ENCODE data around the gene CHST12.
"Not testable (repeated sequence)": the region's sequence is repeated elsewhere in the genome, so short reads cannot be mapped to it uniquely, and the experiment has no call there.

The CHST12 gene

DNA sequence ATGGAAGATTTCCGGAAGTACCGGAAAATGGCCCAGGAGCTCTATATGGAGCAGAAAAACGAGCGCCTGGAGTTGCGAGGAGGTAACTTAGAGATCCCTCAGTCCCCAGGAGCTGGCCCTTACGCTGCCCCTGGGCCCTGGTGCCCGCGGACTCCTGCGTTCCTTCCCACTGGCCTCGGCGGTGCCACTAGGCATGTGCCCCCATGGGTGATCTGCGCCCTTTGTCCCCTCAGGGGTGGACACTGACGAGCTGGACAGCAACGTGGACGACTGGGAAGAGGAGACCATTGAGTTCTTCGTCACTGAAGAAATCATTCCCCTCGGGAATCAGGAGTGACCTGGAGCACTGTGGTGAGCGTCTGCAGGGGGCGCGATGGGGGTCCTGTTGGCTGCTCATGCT is 24.2 kb upstream of the CHST12 start:
- DNase-seq: no peak

DNA sequence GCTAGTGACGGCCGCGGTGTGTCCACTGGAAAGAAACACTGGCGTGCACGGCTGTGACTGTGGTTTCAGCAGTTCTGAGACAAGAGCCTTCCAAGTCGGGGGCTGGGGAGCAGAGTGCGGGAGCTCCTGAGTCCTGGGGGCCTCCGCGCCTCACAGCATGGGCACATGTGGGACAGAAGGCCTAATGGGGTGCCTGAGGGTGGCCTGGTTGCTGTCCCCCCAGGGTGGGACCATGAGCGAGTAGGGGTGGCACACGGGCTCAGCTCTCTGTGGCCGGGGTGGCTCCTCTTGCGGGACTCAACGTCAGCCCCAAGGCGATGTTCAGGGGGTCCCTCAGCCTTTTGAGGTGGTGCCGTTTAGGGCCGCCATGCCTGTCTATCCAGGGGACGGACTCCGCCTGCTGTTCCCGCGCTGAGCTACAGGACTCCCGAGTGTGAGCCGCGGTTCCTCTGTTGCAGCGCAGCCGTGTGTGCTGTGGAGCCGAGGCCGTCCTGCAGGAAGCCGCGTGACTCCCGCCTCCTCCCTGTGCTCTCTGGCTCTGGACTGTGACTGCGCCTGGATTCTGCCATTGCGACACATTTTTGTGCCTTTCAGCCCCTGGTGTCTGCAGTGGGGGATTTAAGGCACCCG is 23.5 kb upstream of the CHST12 start:
- no peak for DNase-seq

DNA sequence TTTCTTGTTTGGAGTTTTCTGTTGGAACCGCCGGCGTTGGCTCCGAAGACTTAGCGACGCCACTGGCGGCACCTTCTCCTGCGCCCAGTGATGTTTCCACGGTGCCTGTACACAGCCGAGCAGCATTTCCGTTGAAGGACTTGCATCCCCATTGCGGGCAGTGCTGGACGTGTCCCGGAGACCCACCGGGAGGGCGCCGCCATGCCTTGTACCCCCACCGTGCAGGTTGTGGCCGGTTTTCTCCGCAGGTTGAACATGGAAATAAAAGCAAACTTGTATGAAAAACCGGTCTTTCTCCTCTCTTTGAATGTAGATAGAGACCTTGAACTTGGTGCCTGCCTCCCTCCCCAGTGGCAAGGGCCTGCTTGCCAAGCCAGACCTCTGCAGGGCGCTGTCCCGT is 22.9 kb upstream of the CHST12 start:
- DNase-seq: no peak

DNA sequence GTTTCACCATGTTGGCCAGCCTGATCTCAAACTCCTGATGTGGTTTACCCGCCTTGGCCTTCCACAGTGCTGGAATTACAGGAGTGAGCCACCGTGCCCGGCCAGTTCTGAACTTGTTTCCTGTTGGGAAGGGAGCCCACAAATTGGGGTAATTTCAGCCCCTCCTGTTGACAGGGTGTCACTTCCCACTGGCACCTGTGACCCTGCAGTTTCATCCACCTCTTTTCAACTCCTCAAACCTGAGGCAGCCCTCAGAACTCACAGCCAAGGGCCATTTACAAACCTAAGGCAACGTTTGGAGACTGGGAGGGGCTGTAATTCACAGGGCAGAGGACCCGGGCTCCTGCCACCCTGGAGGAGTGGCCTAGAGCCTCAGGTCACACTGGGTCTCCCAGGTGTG is 22.2 kb upstream of the CHST12 start:
- no peak for DNase-seq

DNA sequence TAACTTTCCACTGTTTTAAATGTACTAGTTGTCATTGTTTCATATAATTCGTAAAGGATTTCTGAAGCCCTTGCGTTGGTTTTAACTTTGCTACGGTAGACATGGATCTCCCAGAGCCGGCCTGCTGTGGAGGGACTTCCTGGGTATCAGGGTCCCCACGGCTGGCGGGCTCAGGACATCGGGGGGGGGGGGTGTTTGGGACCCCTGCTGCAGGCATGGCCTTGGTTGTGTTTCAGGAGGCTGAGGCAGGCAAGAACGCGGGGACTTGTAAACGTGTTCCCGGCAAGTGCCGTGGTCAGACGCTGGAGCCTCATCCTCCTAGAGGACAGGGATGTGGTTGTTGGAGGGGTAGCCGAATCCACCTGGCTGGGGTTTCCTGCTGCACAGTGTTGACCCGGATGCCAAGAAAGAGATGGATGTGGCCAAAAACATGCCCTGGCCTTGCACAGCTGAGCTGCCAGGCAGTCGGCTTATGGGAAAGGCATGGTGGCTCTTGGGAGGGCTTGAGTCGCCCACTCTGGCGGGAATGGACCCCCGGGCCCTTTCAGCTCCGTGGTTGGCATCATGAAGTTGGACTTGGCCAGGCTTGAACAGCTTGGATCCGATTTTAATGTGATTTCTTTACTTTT is 21.4 kb upstream of the CHST12 start:
- DNase-seq: no peak

DNA sequence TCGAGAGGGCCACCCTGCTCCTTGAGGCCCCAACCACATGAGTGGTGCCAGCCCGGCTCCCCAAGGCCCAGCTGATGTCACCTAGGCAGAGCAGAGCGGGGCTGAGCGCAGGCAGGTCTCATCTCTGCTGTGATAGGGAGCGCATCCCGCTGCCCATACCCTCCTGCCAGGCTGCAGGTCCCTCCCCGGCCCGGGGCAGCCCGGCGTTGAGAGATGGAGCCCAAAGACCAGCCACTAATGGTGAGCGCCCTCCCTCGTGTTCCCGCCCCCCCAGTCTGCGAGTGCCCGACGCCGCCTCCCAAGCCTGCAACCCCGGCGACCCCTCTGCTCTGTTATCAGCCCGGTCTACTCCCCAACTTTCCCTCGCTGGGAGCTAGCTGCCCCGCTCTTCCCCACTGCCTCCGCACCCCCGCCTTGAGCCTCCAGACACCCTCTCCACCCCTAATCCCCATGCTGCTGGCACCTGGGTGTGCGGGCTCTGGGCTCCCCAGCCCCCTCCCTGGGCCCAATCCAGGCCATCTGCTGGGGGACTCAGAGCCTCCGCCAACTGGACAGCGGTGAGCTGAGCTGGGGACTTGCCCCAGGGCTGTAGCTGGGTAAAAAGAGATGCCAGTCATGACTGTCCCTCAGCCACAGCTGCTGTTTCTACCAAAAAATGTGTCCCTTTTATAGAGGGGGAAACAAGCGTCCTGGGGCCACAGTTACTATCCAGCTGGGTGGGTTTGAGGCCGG is 19.7 kb upstream of the CHST12 start:
- no peak for DNase-seq

DNA sequence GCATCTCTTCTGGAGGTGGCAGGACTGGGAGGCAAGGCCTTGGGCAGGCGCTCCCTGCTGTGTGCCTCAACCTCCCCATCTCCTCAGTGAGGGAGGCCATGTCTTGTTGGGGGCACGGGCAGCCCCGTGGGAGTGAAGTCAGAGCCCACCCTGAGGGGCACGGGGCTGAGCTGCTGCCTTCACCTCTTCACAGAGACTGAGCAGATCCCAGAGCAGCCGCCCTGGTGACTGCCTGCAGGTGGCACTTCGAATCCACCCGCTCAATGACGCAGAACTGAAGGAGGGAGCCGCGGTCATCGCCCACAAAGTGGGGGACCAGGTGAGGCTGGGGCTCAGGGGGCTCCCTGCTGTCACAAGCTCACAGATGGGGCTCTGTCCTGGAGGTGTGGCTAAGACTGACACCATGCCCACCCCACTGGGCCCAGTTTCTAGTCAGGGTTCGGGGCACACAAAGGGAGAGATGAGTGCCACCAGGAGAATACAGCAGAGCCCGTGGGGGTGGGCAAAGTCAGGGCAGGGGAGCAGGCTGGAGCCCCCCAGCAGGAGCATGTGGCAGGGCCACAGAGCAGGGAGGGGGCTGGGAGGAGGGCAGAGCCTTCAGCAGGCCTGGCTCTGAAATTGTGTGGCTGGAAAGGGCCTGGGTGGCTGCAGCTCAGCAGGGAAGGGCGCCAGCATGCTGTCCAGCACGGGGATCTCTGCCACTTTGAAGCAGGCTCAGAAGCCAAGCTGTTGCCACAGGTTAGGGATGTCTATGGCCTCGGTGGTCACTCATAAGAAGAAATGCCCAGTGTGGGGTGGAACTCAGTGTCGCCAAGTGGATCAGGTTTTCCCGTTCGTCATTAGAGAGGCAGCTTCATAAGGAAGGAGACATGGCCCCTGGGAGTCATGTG is 18.8 kb upstream of the CHST12 start:
- DNase-seq: no peak

DNA sequence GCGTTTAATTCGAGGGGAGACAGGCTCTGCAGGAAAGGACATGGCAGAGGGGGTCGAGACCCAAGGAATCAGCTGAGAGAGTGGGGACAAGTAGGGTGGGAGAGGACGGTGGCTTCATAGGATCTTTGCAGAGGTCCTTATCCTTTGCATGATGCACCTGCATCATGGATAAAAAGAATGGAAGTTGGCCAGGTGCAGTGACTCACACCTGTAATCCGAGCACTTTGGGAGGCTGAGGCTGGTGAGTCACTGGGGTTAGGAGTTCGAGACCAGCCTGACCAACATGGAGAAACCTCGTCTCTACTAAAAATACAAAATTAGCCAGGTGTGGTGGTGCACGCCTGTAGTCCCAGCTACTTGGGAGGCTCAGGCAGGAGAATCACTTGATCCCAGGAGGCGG is 17.3 kb upstream of the CHST12 start:
- DNase-seq: not testable (repeated sequence)

DNA sequence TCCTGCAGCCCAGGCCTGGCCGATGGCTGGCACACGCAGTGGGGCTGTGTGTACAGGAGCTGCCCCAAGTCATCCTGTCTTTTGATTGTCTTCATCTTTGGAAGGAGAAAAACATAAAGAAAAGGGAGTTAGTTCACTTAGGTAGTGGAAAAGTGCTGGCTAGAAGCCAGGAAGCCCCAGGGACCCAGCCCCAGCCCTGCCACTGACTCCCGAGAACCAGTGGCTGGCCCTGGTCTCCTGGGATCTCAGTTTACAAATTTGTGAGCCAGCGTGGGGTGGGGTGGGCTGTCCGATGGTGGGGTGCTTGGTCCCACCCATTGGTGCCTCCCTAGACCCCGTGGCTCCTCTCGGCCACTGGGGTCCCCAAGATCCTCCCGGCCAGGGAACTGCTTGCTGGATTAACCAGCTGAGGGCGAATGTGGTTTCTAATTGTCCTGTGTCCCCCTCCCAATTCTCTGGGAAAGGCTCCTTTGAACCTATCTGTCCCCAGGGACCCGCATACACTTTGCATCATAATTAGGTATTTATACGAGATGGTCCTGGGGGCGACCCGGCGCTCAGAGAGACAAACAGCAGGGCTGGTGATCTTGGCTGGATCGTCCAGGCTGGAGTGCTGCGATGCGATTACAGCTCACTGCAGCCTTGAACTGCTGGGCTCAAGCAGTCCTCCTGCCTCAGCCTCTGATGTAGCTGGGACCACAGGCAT is 16.3 kb upstream of the CHST12 start:
- no peak for DNase-seq

DNA sequence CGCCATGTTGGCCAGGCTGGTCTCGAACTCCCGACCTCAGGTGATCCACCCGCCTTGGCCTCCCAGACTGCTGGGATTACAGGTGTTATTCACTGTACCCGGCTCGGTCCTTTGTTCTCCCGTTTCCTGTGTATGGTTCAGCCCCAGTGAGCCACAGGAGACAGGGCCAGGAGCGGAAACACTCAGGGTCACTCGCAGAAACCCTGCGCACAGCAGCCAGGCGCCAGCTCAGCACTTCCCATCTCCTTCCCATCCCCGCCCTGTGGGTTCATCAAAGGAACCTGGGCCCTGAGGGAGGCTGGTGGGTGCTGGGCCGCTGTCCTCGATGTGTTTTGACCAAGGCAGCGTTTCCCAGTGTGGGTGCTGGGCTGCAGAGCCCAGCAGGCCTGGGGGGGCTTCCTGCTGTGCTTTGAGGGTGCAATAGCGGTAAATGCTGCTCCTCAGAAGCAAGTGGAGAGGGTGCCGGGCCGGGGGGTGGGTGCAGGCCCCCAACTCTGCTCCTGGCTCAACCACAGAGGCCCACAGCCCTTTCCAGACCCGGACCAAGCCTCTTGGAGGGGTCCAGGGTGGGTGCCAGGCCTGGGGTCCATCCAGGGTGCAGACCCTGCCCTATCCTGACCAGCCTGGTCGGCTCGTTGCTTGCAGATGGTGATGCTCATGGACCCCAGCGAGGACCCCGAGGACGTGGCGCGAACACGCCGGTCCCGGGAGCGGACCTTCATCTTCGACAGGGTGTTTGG is 15.3 kb upstream of the CHST12 start:
- no peak for DNase-seq

DNA sequence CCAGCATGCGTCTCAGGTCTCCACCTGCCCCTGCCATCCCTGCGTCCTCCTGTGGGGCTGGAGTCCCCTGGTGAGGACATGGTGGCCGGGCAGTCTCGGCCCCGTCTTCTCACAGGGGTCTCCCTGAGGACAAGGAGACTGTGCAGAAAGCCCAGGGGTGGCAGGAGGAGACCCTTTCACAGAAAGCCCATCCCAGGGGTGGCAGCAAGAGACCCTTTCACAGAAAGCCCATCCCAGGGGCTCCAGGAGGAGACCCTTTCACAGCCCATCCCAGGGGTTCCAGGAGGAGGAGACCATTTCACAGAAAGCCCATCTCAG is 14.8 kb upstream of the CHST12 start:
- DNase-seq: no peak

DNA sequence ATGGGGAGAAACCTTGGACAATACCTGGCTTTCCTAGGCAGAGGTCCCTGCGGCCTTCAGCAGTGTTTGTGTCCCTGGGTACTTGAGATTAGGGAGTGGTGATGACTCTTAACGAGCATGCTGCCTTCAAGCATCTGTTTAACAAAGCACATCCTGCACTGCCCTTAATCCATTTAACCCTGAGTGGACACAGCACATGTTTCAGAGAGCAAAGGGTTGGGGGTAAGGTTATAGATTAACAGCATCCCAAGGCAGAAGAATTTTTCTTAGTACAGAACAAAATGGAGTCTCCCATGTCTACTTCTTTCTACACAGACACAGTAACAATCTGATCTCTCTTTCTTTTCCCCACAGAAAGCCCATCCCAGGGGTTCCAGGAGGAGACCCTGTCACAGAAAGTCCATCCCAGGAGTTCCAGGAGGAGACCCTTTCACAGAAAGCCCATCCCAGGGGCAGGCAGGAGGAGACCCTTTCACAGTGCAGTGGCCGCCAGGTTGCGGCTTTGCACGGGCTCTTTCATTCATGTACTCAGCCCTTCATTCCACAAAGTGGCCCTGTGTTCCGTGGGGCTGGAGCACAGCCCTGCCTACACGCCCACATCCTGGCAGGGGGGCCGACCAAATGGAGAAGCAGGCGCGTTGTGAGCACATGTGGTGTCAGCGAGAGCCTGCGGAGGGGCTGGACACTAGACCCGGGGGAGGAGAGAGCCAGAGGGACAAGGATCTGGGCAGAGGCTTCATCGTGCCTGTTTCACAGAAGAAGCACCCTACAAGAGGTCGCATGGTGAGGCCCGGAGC is 13.2 kb upstream of the CHST12 start:
- DNase-seq: not testable (repeated sequence)

DNA sequence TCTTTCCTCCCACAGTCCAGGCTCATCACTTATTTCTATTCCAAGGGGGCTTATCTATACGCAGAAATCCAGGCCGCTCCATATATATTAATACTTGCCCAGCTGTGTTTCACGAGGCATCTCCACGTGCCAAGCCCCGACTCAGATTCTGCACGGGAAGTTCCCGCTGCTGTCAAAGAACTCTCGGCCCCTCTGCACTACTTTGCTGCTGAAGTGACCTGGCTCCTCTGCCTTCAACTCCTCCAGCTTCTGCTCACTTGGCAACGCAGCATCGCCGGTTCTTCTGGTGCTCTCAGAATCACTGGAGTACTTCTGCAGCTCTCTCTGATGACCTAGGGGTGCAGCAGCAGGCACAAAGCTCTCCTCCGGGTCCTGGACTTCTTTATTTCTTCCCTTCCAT is 9.7 kb upstream of the CHST12 start:
- no peak for DNase-seq

DNA sequence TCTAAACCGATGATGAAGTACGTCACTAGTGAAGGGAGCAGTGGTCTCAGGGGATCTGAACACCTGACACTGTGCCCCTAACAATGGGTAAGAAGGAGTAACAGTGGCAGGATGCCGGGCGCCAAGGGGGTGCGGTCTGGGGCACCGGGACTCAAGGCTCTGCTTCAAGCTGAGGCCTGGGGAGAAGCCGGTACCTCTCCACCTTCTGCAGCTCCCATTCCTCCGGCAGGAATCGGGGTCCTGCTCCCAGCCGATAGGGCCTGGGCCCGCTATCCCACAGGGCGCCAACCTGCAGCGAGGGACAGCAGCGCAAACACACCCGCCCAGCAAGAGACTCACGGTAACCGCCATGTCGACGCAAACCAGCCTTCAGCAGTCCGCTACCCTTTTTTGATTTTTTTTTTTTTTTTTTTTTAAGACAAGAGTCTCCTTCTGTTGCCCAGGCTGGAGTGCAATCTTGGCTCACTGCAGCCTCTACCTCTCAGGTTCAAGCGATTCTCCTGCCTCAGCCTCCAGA is 8.8 kb upstream of the CHST12 start:
- DNase-seq: no peak

DNA sequence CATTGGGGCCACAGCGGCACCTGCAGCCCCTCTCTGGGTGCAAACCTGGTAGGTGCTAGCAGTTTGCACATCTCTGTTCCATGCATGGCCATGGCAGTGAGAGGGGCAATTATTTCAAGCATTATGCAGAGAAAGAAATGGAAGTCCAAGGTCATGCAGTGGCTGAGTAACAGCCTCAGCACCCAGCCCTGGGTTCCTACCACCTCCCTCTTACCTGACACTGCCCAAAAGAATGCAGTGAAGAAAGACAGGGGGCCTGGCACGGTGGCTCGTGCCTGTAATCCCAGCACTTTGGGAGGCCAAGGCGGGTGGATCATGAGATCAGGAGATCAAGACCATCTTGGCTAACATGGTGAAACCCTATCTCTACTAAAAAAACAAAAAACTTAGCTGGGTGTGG is 4.9 kb upstream of the CHST12 start:
- DNase-seq: no peak

DNA sequence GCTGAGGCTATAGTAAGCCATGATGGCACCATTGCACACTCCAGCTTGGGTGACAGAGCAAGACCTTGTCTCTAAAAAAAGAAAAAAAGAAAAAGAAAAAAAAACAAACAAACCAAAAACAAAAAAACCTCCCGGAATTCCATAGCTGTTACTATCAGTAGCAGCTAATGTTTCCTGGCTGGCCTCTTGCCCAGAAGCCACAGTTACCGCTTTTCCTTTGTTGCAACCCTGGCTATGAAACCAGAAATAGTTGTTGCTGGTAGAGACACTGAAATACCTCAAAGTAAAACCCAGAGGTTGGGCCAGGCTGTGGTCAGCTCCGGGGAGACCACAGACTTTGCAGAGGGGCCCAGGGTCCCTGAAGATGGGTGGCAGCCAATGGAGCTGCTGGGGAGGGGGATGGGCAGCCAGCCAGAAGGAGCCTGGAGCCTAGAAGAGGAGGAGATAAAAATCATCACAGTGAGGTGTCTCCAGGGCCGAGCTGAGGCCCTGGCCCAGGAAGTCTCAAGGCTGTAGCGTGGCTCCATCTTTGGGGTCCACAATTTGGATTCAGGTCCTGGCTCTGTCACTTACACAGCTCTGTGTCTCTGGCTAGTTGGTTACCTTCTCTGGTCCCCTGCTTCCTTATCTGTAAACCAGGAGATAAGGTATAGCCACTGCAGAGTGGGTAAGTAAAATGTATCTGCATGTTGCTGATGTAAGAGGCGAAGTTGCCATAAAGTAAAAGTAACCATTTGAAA is 3.4 kb upstream of the CHST12 start:
- DNase-seq: no peak

DNA sequence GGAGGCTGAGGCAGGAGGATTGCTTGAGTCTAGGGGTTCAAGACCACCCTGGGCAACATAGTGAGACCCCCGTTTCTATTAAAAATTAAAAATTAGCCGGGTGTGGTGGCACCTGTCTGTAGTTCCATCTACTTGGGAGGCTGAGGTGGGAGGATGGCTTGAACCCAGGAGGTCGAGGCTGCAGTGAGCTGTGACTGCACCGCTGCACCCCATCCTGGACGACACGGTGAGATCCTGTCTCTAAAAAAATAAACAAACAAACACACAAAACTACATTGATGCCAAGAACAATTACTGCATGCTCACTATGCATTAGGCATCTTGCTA is 761 bp upstream of the CHST12 start:
- DNase-seq: no peak

DNA sequence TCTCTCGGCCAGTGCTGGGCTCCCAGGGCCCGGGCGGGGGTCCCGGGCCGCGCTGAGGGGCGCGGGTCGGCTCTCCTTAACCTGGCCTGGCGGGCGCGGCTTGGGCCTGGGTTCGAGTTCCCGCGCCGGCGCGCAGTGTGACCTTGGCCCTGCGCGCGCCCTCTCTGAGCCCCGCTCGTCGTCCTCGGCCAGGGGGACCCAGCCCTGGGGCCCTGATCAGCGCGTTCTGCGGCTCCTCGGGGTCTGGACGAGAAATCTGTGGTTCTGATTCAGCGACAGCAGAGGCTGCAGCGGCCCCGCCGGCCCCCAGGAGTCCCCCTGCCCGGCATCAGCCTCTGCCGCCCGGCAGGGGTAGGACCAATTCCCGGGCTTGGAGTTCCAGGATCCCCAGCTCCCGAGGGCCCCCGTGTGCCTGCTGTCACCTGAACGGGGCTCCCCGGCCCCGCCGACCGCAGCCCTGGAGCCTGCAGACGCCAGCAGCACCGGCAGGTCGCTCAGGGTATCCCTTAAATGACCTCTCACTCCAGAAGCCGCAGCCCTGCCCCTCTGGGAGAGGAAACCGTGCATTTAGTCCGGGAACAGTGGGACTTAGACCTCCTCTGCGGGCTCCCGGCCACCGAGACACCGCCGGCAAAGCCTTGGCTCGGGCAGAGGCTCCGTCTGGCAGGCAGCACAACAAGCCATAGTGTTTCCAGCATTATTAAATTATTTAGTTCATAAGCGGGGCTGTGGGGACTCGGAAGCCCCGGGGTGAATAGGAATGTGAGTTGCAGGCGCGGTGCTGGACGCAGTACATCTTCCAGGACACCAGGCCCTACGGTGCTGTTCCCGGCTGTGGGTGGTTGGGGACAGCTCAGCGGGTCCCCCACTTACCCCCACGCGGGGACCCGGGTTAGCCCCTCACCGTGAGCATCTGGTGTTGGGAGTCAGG is 572 bp downstream of the CHST12 start:
- DNase-seq: peak; percentile 30 to 40

DNA sequence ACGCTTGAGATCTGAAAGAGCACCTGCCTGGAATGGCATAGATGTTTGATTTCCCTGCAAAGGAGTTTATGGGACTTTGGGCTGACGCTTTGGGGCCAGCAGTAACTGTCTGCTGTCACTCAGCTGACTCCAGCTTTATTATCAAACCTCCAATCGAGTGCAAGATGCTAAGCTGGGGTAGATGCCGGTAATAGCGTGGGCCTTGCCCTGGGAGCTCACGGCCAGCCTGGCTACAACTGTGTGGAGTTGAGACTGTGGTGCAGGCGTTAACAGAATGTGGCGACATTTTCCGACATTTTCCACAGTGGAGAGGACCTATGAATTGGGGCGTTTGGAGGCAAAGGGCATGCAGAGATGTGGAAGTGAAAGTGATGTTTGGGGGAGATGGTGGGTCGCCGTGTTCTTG is 1.3 kb downstream of the CHST12 start:
- no peak for DNase-seq

All from stimulated activated CD4-positive, alpha-beta T cell treated with anti-CD3 and anti-CD28 coated beads, Interleukin-2, amount 100 ng/mL, for 24 hours (primary cell).